Pancreas (tissue), 10 donors: Measurements from ENCODE around the gene CYP2B6. TPM values are rescaled to one million over a fixed set of nuclear protein-coding genes. Genes with fewer than 3 reads are reported as not detected.
"Not testable (repeated sequence)": the region's sequence is repeated elsewhere in the genome, so short reads cannot be mapped to it uniquely, and the experiment has no call there.

Experiments
- ATAC-seq, 4 donors: fragments of 200-7000 bp; cut with Tn5 transposase; one replicate each; pipeline versions ENCODE4 v1.8.0 to v1.9.1; 2020; ENCODE audit warnings: mild to moderate bottlenecking in 4 of 4, moderate library complexity in 4 of 4
- DNase-seq, 6 donors: peaks; one replicate each; pipeline ENCODE4 v3.0.0-alpha.2; 2020
- FAIRE-seq: peaks from 2 replicates; lab custom pipeline; 2012; peaks lifted over from hg19 to GRCh38; lab: Jason Lieb, UNC
- H3K27ac ChIP-seq, 4 donors: fragments of 200-600 bp; sonication (generic); 1 replicate in 3 of 4; 2 replicates in 1 of 4; pipeline versions ENCODE4 v1.5.0 to v1.8.0; 2020
- H3K27me3 ChIP-seq, 4 donors: fragments of 200-600 bp; one replicate each; pipeline ENCODE4 v1.8.0; 2021
- H3K36me3 ChIP-seq, 3 donors: fragments of 200-600 bp; sonication (generic) in 1 of 3; one replicate each; pipeline versions ENCODE4 v1.5.0 to v1.8.0; 2020 to 2021
- H3K4me1 ChIP-seq, 3 donors: fragments of 200-600 bp; one replicate each; pipeline ENCODE4 v1.8.0; 2021
- H3K4me3 ChIP-seq, 4 donors: fragments of 200-600 bp; sonication (generic) in 2 of 4; one replicate each; pipeline versions ENCODE4 v1.5.0 to v1.8.0; 2020 to 2021
- H3K9me3 ChIP-seq, 4 donors: fragments of 200-600 bp; one replicate each; pipeline ENCODE4 v1.8.0; 2021
- WGBS, 2 donors: extraction: QIAGEN DNeasy Blood & Tissue Kit; methylation state at CpG; one replicate each; pipeline ENCODE4 v1.1.7; 2013; 5-methylcytosine and 5-hydroxymethylcytosine counted together
- intact Hi-C, 3 donors: fragments of 100-400 bp; cut with DNase I; formaldehyde crosslinking; loops; one replicate each; pipeline versions ENCODE4 v1.11.1 to v1.14.2; 2022
- polyA plus RNA-seq, 2 donors: library from polyadenylated mRNA; stranded (reverse); fragments of 200-250 nt; gene quantifications; one replicate each; pipeline ENCODE4 v1.2.3, GENCODE V29; 2013
- total RNA-seq, 6 donors: library from RNA; stranded (reverse); fragmentation: NEBNext Ultra II Directional in 4 of 6; extraction: Animal tissue kit (Norgen Biotek cat#: 25700) in 4 of 6; gene quantifications; one replicate each; pipeline versions ENCODE4 v1.2.1 to v1.2.4, GENCODE V29; 2021 to 2023
- TF ChIP-seq, protein P1 (sequence below), 4 donors: fragments of 200-600 bp; sonication (generic) in 3 of 4; IDR thresholded peaks; one replicate each; pipeline versions ENCODE4 v1.5.0 to v1.8.0; 2021; ENCODE audit warnings: antibody characterized with exemption in 4 of 4
- donor health status: healthy with polysubstance abuse.
- donor health status: DM: no; HTN: no; CAD: no; lungs with moderate emphysema.
- donor health status: DM: no; HTN: no; CAD: no.
- donor health status: control.
- donor health status: control.
- donor health status: Bipolar disorder and iron deficiency.
- donor health status: DM: yes; HTN: yes; CAD: no.
- donor health status: DM: no; HTN: no; CAD: no.
- donor health status: DM: no; HTN: no; CAD: no.
- donor health status: DM: yes; HTN: yes; CAD: no.

CYP2B6 gene
- total and polyA plus RNA-seq, 8 donors: 0.08 to 0.63 (median 0.17) TPM; not detected in 4

DNA sequence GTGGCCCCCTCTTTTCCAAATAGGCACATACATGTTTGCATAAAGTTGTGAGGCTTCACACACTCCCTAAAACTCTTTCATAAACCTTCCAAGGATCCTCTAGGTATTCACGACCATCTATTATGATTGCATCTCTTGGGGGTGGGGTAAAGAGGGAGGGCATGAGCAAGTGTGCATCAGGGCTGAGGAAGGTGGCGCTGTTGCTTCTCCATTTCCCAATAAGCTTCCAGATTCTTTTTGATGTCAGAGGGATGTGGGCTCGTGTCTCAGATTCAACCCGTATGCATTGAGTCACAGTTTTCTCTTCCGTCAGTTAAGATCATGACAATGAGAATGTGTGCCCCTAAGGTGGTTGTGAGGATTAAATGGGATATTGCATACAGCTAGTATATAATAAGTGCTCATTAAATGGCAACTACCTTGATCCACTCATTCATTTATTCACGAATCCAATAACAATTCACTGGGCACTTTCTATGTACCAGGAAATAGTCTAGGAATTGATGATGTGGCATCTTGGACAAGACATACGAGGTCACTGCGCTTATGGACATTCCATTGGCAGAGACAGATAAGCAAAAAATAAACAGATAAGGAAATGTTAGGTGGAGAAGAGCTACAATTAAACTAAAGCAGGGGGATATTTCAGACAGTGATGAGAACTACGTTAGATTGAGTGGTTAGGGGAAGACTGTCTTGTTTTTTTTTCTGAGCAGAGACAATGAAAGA lies 10.3 kb downstream of the CYP2B6 start:
- DNase-seq: no peak
- intact Hi-C loops: no loop called here
- H3K4me3 ChIP-seq: no peak overlapping the region
- no peak for ATAC-seq
- peaks cover 0 to under 1% (median 0%) of the 10 kb centered on the region in 4 donors for H3K27me3 ChIP-seq
- no peaks in the 10 kb centered on the region for H3K36me3 ChIP-seq
- no peaks in the 10 kb centered on the region for H3K4me1 ChIP-seq
- WGBS, 2 donors: 56 to 61% methylated on average over 9 of the region's 9 CpGs
- no peak for FAIRE-seq
- TF ChIP-seq, protein P1, sequence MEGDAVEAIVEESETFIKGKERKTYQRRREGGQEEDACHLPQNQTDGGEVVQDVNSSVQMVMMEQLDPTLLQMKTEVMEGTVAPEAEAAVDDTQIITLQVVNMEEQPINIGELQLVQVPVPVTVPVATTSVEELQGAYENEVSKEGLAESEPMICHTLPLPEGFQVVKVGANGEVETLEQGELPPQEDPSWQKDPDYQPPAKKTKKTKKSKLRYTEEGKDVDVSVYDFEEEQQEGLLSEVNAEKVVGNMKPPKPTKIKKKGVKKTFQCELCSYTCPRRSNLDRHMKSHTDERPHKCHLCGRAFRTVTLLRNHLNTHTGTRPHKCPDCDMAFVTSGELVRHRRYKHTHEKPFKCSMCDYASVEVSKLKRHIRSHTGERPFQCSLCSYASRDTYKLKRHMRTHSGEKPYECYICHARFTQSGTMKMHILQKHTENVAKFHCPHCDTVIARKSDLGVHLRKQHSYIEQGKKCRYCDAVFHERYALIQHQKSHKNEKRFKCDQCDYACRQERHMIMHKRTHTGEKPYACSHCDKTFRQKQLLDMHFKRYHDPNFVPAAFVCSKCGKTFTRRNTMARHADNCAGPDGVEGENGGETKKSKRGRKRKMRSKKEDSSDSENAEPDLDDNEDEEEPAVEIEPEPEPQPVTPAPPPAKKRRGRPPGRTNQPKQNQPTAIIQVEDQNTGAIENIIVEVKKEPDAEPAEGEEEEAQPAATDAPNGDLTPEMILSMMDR (IDR thresholded peaks at IDR 0.05): no peak
- H3K27ac ChIP-seq: no peak overlapping the region
- H3K9me3 ChIP-seq: no peaks in the 10 kb centered on the region

DNA sequence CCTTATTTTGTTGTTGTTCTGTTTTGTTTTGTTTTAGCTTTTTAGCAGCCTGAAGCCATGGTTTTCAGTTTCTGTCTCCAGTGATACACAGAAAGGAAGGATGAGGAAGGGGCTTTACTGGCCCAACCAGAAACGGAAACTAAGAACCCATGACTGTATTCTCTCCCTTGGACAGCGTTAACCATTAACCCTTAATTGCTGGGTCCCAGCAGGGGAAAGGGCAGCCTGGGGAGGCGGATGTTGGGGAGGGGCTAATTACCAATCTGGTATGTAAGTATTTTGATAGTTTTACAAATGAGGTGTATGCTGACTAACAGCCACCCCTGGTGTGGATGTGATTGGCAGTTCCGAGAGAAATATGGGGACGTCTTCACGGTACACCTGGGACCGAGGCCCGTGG lies 12.6 kb downstream of the CYP2B6 start:
- H3K27me3 ChIP-seq, H3K4me3 ChIP-seq, ATAC-seq, H3K9me3 ChIP-seq, intact Hi-C loops, DNase-seq, H3K27ac ChIP-seq, H3K4me1 ChIP-seq, FAIRE-seq, H3K36me3 ChIP-seq: not testable (repeated sequence)
- 23 to 24% methylated on average over 7 of the region's 8 CpGs for WGBS, 2 donors

DNA sequence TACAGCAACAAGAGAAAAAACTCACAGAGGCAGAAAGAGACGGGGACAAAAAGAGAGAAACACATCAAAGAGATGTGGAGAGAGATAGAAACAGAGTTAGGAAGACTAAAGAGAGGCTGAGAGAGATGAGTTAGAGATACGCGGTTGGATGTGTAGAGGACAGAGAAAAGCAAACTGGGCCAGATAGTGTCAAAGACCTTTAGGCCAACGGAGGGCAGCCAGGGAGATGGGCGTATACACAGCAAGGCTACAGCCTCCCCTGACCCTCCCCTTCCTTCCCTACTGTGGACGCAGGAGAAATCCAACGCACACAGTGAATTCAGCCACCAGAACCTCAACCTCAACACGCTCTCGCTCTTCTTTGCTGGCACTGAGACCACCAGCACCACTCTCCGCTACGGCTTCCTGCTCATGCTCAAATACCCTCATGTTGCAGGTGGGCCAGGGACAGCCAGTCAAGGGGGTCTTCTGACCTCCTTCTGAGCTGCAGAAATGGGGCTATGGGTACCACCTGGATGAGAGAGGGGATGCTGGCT lies 18.7 kb downstream of the CYP2B6 start:
- Histone ChIP-seq H3K27ac (no peak overlapping the region), H3K36me3 (no peaks in the 10 kb centered on the region), H3K4me1 (no peaks in the 10 kb centered on the region), H3K27me3 (peaks cover 0 to 2% (median 0%) of the 10 kb centered on the region in 4 donors), H3K9me3 (no peaks in the 10 kb centered on the region), H3K4me3 (no peak overlapping the region)
- WGBS, 2 donors: 60 to 62% methylated on average over 11 of the region's 11 CpGs
- DNase-seq (no peak), FAIRE-seq (no peak), ATAC-seq (no peak)
- intact Hi-C loops: no loop called here
- TF ChIP-seq, protein P1 (IDR thresholded peaks at IDR 0.05): no peak

DNA sequence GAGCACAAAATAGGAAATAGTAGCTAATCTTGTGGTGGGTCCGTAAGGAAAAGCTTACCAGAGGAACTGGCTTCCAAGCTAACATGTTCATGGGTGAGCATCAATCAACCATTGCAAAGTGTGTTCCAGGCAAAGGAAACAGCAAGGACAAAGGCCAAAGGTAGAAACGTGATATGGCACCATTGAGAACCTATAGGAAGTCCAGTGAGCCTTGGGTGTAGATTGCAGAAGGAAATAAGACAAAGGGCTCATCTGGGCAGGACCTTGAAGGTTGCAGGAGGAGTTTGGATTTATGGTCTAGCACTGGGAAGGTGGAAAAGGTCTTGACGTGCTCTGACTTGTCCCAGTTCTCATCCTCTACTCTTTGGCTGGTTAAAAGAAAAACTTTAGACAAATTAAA lies 22.3 kb downstream of the CYP2B6 start:
- H3K36me3 ChIP-seq: no peaks in the 10 kb centered on the region
- no peak for DNase-seq
- no peak for ATAC-seq
- TF ChIP-seq, protein P1 (IDR thresholded peaks at IDR 0.05): no peak
- no peaks in the 10 kb centered on the region for H3K9me3 ChIP-seq
- H3K27me3 ChIP-seq: peaks cover 0 to 2% (median 0%) of the 10 kb centered on the region in 4 donors
- no peaks in the 10 kb centered on the region for H3K4me1 ChIP-seq
- no peak for FAIRE-seq
- H3K27ac ChIP-seq: no peak overlapping the region
- WGBS, 2 donors: 37 to 49% methylated on average over 3 of the region's 3 CpGs
- intact Hi-C loops: no loop called here
- no peak overlapping the region for H3K4me3 ChIP-seq

DNA sequence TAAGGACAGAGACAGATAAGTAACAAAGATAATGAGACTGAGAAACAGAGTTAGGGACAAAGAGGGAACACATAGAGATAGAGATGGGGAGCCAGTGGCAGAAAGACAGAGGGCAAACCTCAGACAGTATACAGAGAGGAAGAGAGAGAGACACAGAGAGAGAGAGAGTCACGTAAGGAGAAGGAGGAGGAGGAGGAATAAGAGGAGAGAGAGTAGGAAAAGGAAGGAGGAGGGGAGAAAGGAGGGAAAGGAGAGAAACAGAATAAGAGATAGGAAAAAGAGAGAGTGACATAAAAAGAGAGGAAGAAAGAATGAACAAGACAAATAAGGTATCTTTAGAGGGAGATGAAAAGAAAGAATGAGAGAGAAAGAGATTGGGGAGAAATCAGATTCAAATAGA lies 23.6 kb downstream of the CYP2B6 start:
- no peaks in the 10 kb centered on the region for H3K36me3 ChIP-seq
- H3K4me1 ChIP-seq: no peaks in the 10 kb centered on the region
- no peak for FAIRE-seq
- no peak overlapping the region for H3K27ac ChIP-seq
- intact Hi-C loops: no loop called here
- TF ChIP-seq, protein P1 (IDR thresholded peaks at IDR 0.05): no peak
- H3K27me3 ChIP-seq: peaks cover 0 to 2% (median 0%) of the 10 kb centered on the region in 4 donors
- H3K4me3 ChIP-seq: no peak overlapping the region
- ATAC-seq: no peak
- H3K9me3 ChIP-seq: no peaks in the 10 kb centered on the region
- 26 to 56% methylated on average over 1 of the region's 1 CpG for WGBS, 2 donors
- no peak for DNase-seq
